Forelimb muscle (tissue), 1 donor: ENCODE measurements around the gene GH1. TPM values are rescaled to one million over a fixed set of nuclear protein-coding genes. Genes with fewer than 3 reads are reported as not detected.

ENCODE experiments used
- DNase-seq: peaks from one replicate; pipeline ENCODE4 v3.0.0-alpha.2; 2013; ENCODE audit warnings: low read depth
- polyA plus RNA-seq: library from polyadenylated mRNA; unstranded; fragments of 120-200 nt; gene quantifications from one replicate; pipeline ENCODE4 v1.2.1, GENCODE V29; 2013; ENCODE audit not compliant: insufficient read length

The GH1 gene
- polyA plus RNA-seq, 1 donor = not detected

DNA sequence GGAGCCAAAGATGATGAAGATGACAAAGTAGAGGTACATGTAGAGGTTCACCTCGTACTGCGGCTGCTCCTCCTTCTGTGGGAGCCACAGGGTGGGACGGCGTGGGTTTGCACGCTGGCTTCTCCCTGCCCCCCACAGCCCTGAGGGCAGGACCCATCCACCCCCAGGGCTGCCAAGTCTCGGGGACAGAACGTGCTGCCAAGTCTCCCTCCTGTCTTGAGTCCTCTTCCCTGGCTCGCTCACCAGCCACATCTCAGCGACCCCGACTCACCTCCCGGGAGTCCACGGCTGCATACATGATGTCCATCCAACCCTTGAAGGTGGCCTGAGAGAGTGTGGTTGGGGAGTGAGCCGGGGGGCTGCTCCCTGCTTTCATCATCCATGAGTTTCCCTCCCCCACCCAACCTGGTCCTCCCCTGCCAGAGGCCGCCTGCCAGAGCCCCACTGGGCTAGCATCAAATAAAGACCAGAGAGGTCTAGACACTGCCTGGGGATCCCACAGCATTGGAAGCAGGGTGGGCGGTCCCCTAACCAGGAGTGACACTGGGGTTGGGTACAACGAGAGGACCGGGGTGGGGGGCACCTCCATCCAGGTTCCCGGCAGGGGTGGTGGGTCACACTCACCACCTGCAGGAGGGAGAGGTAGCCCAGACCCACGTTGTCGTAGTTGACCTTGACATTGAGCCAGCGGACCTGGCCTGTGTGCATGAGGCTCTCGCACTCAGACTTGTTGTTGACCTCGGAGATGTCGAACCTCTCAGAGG, 26.3 kb upstream of the GH1 start:
- DNase-seq = no peak

DNA sequence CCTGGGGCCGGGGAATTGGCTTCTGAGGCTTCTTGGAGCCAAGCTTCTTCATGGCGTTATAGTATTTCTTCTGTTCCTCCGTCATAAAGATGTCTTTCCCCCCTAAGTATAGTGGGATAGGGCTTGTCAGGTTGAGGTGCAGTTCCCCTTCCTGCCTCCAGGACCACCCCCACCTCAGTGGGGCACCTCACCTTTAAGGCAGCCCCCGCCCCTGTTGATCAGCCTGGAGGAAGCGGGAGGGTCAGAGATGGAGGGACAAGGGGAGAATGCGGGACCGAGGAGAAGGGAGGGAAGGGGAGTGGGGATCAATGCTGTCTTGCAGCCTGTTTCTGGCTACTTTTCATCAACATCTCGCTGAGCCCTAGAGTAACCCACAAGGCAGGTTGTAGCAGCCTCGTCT, 25.1 kb upstream of the GH1 start:
- DNase-seq = no peak

DNA sequence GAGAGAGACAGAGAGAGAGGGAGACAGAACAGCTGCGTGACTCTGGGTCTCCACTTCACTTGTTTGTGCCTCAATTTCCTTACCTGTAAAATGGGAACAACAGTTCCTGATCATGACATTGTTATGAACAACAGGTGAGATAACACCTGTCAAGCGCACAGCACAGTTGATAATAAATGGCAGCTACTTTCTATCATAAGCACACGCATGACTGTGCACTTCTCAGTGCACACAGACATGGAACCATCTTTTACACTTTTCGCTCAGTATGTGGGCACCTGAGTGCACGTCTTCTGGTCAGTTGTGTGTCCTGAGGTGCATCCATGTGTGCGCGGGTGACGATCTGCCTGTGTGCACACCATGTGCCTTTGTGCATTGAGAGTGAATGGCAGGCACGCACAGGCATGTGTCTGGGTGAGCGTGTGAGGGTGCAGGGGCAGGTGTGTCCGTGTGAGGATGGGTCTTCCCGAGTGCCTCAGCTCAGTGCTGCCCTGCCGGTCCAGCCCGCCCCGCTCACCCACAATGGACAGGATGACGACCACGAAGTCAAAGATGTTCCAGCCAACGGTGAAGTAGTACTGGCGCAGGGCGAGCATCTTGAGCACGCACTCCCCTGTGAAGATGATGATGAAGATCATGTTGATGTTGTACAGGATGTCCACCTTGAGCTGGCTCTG, 23.8 kb upstream of the GH1 start:
- no peak for DNase-seq

DNA sequence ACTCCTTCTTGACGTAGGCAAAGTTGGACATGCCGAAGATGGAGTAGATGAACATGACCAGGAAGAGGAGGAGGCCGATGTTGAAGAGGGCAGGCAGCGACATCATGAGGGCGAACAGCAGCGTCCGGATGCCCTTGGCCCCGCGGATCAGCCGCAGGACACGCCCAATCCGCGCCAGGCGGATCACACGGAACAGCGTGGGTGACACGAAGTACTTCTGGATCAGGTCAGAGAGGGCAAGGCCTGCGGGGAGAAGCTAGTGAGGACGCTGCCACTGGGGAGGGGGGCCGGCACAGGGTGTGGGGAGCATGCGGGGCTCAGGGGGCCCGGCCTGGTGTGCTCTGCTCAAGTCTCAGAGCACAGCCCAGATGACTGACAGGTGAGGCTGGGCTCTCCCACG, 23.1 kb upstream of the GH1 start:
- DNase-seq = no peak

DNA sequence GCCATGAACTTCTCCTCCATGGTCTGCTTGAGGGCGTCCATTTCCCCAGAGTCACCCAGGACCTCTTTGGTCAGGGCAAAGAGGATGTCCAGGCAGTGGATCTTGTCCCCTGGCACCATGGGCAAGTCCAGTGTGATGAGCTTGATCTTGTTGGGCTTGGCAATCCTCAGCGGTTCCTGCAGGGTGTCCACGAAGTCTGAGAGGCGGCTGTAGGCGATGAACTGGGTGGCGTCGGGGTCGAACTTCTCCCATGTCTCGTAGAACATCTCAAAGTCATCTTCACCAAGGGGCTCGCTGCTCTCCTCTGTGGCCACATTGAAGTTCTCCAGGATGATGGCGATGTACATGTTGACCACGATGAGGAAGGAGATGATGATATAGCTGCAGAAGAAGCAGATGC, 22.5 kb upstream of the GH1 start:
- DNase-seq = no peak

DNA sequence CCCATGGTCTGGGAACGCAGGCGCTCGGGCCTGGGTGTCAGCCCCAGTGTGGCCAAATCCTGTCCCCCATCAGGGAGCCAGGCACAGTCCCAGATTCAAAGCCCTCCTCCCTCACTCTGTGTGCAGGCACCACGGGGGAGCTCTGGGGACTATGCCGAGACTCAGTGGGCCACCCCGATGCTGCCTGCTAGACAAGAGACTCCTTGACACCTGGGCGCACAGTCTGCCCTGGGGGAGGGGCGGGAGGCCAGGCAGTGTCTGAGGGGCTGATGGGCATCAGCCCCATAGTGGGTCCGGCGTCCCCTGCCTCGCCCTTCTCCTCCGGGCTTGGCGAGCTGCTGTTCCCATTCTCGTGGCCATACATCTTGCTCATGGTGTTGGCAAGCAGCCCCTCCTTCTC, 21.9 kb upstream of the GH1 start:
- no peak for DNase-seq

DNA sequence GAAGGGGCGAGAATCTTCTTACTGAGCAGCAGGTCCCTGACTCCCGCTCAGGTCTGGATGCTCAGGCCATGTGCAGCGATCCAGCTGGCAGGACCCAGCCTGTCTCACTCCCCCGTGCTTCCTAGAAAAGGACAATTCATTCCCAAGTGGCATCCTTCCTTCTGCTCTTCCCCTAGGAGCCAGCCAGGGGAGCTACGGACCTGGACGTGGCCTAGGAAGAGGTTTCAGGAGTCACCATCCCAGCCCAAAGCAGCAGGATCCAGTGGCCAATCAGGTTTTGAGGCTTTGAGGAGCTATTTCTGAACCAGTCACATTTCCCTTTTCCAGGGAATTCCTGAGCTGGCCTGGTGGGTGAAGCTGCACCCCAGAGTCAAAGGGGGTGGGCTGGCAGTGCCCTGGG, 21.2 kb upstream of the GH1 start:
- DNase-seq = no peak

DNA sequence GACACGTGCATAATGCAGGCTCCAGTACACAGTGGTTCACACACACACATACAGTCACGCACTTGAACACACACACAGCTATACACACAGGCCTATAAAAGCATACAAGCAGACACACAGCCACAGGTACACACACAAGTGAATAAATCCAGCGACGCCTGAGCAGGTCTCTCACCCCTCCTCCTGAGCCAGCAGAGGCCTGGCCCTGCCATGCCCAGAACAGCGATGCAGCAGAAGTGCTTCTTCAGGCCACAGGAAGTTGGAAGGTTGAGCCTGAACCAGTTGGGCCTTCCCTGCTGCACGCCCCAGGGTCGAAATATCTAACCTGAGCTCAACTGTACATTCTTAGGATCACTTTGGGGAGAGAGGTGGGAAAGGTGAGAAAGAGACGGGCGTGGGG, 20.8 kb upstream of the GH1 start:
- DNase-seq = no peak

DNA sequence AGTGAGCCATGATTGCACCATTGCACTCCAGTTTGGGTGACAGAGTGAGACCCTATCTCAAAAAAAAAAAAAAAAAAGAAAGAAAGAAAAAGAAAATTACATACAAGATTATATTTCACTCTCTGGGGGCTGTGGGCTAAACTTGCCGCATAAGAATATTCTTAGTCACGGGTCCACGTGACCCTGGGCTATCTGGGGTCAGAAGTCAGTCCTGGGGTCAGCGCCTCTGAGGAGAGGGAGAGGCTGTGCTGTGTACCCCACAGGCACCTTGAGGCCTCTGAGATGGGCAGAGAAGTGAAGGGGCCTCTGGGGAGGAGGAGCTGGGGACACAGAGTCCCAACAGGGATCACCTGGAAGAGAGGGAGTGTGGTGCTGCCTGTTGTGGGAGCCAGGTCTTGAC, 19.3 kb upstream of the GH1 start:
- DNase-seq = no peak

DNA sequence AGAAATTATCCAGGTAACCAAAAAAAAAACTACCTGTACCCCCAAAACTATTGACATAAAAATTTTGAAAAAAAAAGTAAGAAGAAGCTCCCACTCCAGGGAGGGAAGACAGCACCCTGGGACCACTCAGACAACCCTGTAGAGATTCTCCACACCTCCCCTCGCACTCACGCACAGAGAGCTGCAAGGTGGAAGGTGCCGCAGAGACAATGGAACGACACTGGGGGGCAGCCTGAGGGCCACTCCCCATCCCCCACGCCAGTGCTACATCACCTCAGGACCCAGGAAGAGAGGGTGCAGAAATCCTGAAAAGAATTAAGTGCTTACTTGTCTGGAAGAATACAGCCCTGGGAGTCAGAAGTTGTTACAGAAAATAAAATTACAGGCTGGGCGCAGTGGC, 18.7 kb upstream of the GH1 start:
- DNase-seq = no peak

DNA sequence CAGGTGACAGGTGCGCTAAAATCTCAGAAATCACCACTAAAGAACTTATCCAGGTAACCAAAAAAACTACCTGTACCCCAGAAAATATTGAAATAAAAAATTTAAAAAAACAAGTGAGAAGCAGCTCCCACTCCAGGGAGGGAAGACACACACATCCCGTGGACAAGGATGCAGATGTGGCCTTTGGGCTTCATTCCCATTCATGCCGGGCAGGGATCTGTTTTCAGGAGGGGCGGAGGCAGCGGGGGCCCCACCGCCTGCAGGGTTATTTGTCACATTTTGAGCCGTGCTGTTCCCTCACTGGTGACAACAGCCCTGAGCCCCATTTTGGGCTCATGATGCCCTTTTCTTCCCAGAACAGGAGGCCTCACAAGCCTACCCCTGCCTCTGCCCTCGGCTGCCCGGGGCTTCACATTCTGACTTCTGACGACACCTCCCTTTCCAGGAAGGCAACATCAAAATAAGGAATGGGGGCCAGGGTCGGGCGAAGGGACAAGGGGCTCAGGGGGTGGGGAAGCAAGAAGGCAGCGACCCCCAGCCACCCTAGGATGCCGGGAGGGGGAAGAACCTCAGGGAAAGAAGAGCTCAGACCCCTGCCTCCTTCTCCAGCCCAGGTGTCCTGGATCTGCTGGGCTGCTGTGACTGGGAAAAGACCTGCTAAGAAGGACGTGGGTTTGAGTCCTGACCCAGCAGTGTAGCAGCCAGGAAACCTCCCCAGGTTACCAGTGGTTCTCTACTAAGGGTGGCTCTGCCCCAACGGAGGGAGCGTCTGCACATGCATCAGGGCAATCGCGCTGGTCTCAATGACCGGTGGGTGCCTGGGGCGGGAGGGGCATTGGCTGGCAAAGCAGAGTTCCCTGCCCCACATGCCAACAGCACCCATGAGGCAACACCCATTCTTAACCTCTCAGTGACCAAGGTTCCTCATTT, 15.8 kb upstream of the GH1 start:
- no peak for DNase-seq

DNA sequence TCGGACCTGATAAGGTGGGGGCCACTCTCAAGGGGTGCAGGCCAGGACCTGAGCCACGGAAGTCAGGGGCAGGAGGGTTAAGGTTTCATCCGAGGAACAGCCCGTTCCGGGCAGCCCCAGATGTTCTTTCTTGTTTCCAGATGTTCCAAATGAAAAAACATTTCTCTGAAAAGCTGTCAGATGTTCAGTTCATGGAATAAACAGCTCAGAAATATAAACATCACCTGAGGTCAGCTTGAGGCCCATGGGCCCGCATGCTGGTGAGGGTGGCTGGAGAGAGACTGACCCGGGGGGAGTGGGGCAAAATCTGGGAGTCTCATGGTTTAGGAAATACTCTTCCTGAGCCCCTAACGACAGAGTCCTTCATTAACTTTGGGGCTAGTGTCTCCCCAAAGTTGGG, 15.0 kb upstream of the GH1 start:
- DNase-seq = no peak

DNA sequence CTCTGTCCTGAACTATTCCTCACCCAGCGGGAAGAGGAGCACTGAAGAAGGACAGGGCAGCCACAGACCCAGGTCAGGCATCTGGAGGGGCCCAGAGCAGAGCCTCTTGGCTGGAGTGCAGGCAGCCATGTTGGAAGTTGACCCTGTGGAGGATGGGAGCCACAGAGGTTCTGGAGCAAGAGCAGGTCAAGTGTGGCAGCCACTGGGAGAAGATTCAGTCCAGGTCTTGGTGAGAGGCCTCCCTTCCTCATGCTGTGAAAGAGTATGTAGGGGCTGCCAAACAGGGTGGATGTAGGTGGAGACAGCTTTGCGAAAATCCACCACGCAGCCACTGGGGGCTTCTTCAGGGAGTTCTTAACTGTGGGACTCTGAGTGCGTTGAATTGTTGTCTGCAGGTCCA, 14.1 kb upstream of the GH1 start:
- no peak for DNase-seq

DNA sequence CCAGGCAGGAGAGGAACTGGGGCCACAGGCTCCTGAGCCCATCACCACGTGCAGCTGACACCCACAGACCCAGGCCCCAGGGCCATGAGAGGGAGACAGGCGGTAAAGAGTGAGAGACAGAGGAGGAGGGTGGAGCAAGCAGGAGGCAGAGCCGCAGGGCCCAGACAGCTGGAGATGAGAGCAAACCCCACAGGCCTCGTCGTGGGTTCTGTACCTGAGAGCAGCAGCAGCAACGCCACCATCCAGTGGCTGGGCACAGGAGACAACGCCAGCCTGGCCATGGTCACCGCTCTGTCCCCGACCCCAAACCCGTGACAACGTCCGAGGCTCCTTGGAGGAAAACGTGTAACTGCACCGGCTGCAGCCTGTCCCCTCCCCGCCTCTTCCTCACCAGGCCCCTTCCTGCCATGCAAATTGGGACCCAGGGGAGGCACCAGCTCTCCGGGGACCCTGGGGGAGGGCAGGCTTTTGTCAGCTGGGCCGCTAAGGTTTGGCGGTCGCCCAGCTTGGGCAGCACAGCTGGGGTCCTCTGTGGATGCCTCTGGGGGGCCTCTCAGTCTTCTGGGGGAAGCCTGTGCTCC, 13.4 kb upstream of the GH1 start, which contains the start of gene CD79B:
Gene CD79B, minus strand, starts transcription at position 351 of the 581 bp plus-strand sequence. Its CDS starts 70 bp downstream, at position 281.
- DNase-seq = no peak

DNA sequence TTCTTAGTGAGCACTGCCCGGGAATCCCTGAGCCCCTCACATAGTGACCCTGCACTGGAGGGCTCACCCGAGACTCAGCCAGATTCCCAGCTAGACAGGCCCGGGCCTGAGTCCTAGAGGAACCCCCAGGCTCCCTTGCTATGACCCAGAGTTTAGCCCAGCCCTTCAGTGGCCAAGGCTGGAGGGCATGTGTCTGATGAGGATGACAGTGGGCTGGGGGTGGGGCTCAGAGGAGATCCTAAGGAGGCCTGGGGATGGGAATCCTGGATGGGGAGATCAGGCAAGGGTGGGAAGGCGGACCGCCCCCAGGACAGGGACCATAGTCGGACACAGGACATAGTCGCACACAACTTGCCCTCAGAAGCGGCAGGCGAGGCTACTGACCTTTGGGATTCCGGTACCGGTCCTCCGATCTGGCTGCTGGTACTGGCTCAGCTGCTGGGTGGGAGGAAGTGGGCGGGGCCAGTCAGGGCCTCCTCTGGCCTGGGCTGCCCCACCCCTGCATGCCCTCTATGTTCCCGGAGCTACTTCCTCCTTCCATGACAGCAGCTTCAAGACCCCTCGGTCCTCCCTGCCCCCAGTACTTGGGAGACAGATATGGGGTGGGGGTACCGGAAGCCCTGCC, 12.4 kb upstream of the GH1 start:
- DNase-seq = no peak

DNA sequence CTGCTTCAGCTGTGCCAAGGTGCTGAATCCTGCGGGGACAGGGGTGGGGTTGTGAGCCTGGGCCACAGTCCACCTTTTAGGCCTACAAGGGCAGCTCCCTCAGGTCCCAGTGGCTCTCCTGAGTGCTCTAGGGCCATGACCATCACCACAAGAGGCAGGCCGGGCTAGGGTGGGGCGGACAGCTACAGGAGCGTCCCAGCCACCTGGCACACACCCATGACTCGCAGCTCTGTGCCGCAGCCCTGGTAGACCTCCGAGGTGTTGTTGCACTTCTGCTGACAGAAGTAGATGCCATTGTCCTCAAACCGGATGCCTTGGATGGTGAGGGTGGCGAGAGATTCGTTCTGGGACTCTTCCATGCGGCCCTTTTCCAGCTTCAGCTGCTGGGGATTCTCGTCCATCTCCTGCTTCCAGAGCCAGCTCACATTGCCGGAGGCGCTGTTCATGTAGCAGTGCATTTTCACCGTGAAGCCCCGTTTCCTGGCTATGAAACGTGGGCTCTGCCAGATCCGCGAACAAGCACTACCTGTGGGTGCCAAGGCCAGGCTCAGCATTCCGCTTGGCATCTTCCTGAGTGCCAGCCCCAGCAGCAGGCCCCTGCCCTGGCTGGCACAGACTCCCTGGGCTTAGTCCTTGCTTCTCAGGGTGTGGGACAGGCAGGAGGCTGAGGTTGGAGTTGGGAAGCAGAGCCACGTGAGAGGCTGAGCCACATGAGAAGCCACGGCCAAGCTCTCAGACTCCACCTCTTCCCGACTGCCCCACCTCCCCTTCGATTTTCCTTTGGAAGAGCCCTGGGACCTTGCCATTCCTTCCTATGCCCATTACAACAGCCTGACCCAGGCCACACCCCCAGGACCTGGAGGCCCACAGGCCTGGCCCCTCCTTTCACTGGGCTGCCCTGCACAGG, 11.5 kb upstream of the GH1 start:
- no peak for DNase-seq

DNA sequence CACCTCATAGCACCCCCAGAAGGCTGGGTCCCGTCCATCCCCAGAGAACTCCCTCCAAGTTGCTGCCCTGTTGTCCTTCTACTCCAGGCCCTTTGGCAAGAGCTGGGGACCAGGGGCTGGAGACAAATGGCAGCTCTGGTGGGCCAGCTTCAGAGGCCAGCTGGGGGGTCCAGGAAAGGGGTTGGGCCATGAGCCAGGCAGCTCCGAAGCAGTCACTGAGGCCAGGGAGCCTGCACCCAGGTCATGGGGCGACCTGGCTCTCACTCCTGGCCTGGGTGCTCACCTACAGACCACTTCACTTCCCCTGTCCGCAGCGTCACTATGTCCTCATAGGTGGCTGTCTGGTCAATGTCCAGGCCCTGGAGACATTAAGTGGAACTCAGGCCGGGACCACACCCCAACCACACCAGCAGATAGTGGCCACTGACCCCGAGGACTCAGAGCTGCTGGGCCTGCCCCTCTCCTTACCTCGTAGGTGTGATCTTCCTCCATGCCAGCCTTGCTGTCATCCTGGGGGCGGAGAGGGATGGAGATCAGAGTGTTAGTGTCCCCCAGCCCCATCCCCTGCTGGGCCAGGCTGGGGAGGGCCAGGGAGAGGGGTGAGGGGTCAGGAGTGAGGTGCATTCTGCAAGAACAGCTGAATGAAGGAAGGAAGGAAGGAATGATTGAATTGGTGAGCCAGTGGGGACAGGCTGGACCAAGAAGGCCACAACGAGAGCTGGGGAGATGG, 10.5 kb upstream of the GH1 start:
- DNase-seq = no peak

DNA sequence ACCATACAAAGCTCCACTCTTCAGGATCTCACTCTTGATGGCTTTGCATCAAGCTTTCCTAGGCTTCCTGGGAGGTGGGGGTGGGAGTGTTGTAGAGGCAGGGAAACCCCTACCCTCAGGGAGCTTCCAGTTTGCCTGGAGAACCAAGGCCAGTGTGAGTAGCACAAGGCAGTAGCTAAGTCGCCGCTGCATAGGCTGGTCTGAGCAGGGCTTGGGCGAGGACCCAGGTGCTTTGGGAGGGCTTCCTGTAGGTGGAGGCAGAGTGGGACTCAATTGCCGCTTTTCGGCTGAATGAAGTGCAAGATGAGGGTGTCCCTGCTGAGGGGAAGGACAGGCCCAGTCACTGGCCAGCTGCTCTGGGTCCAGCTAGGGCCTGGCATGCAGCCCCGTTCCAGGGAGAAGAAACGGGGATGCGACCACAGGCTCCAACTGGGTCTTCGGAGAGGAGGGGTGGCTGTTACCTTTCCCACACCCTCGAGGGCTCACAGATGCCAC, 9.6 kb upstream of the GH1 start:
- DNase-seq = no peak

DNA sequence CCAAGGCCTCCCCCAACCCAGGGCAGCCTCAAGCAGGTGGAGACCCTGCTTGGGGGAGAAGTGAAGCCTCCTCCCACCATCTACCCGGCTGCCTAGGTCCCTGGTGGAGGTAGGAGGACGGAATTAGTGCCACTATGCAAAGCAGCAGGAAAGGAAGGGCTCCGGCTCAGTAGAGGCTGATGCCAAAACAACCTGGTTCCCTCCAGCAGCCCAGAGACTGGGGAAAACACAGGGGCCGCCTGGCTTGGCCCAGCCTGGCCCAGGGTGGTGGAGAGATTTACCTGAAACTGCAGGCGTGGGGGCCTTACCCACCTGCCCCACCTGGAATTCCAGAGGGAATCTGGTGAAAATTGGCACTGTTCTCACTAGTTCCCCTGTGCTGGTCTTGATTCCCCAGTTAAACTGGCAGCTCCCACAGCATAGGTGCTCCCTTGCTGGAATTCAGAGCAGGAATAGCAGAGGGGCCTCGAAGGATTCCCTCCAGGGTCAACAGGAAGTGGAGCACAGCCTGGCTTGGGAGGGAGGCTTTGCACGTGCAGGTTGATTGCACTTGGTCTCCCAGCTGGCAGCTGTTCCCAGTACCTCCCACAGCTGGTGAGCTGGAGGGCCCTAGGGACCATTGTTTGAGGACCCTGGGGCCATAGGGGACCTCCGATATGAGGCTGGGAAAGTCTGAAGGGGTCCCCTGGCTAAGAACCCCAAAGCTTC, 9.0 kb upstream of the GH1 start:
- DNase-seq = no peak
